Left lobe of liver (tissue), 2 donors: ENCODE measurements around the gene LRMDA. TPM values are rescaled to one million over a fixed set of nuclear protein-coding genes. Genes with fewer than 3 reads are reported as not detected.
A peak's percentile ranks its signal among the peaks of the same experiment; 100 is the strongest.

Experiments used
- ATAC-seq: fragments of 200-7000 bp; cut with Tn5 transposase; one replicate; pipeline ENCODE4 v1.9.1; 2020; ENCODE audit warnings: mild to moderate bottlenecking, moderate library complexity
- DNase-seq: peaks from one replicate; pipeline ENCODE4 v3.0.0-alpha.2; 2020; ENCODE audit warnings: low spot score
- total RNA-seq: library from RNA; stranded (reverse); gene quantifications from one replicate; pipeline ENCODE4 v1.2.1, GENCODE V29; 2021
- donor health status: DM: no; HTN: no; CAD: no; lungs with moderate emphysema.
- donor health status: DM: no; HTN: yes; CAD: no.

The LRMDA gene
- total RNA-seq, 1 donor from 2014 or later: 9.1 TPM

DNA sequence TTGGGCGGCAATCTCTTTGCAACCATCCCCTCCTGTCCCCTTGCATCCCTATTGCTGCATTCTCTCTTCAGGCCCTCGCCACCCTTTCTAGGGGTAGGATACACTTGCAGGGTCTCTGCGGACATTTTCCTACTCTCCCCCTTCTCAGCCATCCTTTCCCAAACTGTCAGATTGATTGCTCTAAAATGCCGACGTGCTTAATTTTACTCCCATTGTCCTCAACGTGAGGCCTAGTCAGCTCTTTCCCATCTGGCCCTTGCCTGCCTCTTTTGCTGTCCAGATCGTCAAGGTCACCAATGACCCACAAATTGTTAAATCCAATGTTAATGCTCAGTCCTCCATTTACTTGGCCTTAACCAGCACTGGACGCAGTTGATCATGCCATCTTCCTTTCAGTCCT is 12.7 kb upstream of the LRMDA start:
- no peak for DNase-seq
- ATAC-seq: no peak

DNA sequence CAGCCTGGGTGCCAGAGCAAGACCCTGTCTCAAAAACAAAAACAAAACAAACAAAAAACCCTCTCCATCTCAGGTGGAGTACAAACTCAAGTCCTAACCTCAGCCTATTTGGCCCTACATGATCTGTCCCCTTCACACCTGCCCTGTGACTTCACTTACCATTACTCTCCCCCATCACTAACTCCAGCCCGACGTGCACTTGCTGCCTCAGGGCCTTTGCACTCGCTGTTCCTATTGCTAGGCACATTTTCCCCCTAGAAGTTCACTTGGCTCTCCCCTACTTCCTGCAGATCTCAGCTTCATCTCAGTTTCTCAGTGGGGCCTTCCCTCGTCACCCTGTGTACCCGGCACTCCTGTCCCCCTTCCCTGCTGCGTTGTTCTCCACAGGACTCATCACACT is 8.5 kb upstream of the LRMDA start:
- no peak for ATAC-seq

DNA sequence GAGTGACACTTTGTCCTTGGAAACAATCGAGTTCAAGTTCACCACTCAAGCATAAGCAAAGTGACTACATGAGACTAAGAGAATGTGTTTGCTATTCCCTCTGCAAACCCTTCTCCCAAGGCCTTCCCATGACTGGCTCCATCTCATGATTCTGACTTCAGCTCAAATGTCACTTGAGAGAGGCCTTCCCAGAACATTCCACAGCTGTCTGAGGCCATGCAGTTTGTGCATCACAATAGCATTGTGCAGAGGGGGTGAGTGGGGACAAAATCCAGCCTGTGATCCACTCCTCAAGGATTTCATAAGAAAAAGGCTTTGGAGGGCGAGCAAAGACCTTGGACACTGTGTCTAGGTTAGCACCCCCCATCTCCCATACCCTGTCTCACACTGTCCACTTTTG is 6.9 kb upstream of the LRMDA start:
- DNase-seq (no peak), ATAC-seq (no peak)

More for the DNA sequence above, 8.5 kb upstream of the LRMDA start:
- DNase-seq: no peak

DNA sequence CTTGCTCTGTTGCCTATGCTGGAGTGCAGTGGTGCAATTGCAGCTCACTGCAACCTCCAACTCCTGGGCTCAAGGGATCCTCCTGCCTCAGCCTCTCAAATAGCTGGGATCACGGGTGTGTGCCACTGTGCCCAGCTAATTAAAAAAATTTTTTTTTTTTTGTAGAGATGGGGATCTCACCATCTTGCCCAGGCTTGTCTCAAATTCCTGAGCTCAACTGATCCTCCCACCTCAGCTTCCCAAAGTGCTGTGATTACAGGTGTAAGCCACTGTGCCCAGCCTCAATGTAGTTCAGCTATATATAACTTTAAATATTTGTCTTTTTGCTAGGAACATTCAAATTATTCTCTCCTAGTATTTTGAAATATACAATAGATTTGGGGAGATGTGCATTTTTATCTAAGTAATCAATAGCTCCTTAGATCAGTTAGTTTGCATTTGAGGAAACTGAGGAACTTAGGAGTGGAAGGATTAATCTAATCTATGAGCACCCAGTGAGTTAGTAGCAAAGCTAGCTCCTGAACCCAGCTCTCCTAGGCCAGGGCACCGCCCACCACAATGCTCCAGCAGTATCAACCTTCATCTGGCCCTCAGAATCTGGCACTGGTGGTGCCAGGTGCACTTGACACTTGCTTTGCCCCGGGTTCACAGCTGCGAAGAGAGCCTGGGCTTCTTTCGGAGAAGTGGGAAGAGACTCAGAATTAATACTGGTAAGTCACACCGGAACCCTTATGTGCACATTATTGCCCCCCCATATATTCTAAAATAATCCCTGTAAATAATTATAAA is 5.9 kb upstream of the LRMDA start:
- no peak for ATAC-seq

DNA sequence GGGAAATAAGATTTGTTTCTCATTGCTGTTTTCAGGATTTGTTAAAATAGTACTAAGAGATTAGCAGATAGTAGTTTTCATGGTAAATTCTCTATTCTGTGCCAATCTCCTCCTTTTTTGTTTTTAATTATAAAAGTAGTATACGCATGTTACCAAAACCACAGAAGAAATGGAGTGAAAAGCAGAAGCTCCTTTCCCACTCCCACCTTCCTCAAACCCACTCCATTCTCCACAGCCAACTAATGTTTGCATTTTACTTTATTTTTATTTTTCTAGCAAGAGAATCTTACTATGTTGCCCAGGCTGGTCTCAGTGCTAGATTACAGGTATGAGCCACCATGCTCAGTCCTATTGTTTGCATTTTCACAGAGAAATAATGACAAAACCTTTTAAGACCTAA is 4.5 kb upstream of the LRMDA start:
- ATAC-seq (no peak), DNase-seq (no peak)

More for the DNA sequence above, 5.9 kb upstream of the LRMDA start:
- DNase-seq: no peak

DNA sequence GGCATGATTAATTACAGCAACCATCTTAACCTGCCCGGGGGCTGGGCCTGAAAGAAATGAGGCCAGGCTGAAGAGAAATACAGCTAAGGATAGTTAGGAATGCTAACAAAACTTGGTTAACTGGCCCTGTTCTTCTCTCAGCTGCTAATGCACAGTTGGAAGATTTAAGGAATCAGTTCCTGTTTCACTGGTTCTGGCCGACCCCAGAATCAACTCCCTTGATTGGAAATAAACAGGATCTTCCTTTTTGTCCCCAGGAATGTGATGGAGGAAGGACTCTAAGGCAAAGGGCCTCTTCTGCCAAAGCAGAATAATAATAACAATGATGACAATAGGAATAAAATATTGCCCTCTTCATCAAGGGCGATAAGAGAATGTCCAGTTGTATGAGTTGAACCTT is 3.5 kb upstream of the LRMDA start:
- no peak for ATAC-seq
- DNase-seq: no peak

DNA sequence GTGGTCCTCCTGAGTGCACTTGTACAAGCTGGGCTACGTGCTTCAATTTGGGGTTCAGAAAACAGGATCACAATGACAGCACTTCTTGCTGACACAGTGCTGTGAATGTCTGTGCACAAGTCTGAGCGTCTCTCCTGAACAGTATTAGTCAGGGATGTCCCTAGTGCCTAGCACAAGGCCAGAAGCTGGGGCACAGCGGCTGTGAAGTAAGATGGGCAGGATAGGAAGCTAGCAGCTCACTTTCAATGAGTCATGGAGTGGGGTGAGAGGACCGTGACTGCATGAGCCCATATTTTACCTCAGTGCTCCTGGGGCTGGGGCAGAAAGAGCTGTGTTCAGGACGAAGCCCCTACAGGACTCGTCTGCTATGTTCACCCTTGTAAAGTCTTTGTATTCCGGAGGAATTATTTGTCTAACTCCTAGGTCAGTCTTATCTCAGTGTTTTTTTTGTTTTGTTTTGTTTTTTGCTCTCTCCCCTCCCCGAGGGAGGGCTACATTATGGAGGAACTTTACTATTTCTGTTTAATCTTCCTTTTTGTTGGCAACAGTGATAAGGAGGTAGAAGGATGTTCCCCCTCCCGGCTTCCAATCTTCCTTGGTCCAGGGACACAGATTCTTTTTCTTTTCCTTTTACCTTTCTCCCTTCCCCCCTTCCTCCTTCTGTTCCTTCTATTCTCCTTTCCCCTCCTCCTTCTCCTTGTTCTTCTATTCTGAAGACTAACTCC is 2.8 kb upstream of the LRMDA start:
- no peak for DNase-seq
- ATAC-seq: no peak

DNA sequence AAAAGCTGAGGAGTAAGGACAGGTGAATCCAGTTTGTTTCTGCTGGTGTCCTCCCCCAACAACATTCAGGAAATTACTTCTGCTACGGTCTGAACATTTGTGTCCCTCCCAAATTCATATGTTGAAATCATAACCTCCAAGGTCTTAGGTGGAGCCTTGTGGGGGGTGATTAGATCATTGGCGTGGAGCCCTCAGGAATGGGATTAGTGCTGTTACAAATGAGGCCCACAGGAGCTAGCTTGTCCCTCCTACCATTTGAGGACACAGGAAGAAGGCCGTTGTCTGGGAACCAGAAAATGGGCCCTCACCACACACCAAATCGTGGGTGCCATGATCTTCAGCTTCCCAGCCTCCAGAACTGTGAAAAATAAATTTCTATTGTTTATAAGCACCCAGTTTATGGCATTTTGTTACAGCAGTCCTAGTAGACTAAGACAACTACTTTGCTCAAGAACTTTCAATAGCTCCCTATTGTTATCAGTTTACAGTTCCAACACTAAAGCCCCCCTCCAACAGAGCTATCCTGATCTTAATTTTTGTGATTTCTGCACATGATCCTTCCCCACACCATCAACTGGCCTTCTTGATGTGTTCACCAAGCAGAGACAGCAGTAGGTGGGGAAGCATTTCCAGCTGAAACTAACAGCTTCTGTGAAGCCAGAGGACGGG is 2.1 kb upstream of the LRMDA start:
- ATAC-seq: no peak

DNA sequence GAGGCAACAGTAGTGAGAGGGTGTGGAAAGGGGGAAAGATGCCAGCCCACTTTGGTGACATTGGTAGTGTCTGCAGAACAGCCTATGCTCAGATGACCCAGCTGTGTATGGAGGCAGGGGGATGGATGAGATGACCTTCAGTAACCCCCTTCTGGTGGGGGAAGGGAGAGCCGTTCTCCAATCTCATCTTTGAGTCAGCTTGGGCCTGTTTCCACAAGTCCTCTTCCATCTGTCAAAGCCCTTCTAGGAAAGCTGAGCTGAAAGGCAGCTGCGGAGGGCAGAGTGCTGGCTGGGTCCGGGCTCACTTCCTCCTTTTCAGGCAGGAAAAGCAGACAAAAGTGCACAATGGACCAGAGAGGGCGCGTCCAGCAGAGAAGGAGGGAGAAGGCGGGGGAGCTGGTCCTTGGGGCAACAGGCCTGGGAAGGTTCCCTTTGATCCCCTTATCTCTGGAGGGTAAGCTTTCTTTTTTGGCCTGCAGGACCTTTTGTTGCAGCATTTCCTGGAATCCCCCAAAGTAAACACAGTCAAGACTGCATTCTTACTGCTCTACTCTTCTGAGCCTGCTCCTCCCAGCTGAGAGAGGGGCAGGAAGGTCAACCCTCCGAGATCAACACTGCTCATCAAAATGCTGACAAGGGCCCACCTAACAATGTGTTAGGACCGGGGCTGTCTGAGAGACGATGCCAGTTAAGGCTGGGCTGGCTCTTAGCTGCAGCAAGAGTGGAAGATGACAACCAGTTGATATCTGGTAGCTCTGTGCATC is 1.2 kb upstream of the LRMDA start:
- DNase-seq: no peak

More for the DNA sequence above, 2.1 kb upstream of the LRMDA start:
- no peak for DNase-seq

DNA sequence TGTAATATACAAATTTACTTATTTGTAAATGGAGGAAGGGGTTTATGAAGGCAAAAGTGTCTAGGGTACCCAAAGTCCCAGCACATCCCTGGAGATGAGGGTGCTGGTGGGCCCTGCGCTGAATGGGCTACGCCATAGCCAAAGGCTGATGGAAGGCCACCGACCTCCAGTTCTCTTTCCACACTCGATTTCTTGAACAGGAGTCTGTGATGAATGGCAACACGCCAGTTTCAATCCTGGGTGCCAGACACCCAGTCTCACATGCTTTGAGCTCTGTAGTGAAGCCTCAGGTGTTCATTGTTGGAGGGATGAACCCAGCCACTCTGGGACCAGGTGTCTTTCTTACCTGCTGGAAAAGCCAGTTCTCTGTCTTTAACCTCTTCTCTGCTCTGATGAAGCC is 752 bp downstream of the LRMDA start:
- ATAC-seq (peak; percentile 49), DNase-seq (peak; percentile 56)

More for the DNA sequence above, 1.2 kb upstream of the LRMDA start:
- ATAC-seq: peak; percentile 16

DNA sequence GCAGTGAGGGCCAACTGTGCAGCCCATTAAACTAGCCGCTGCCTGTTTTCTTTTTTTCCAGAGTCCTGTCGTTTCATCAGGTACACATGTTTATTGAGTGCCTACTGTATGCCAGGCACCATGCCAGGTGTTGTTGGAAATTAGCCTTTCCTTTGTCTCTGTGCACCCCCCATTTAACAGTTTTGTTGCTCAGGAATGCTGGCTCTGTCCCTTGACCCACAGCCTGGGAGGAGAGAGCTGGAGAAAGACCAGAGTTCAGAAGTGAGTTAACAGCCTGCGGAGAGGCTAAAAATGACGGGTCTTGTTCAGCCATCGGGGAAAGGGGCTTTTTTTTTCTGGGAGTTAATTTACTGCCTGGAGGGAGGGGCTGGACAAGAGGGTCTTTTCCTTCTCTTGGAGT is 1.3 kb downstream of the LRMDA start:
- ATAC-seq: peak; percentile 56
- no peak for DNase-seq

DNA sequence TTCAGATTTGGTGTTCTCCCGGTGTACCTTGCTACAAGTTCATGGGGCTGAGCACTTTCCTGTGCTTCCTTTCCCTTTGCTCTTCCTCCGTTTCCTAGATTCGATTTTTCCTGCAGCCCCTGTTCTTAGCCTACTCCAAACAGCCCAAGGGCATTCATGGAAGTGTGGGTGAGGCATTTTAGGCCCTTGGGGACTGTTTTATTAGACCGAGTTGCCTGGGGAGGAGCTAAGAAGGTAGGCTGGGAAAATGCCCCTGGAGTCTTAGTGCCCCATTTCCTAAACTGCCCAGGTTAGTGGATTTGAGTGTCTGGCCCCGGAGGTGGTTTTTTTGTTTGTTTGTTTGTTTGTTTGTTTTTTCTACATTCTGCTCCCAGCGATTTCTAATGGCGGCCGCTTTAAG is 1.8 kb downstream of the LRMDA start:
- ATAC-seq (peak; percentile 5), DNase-seq (no peak)

DNA sequence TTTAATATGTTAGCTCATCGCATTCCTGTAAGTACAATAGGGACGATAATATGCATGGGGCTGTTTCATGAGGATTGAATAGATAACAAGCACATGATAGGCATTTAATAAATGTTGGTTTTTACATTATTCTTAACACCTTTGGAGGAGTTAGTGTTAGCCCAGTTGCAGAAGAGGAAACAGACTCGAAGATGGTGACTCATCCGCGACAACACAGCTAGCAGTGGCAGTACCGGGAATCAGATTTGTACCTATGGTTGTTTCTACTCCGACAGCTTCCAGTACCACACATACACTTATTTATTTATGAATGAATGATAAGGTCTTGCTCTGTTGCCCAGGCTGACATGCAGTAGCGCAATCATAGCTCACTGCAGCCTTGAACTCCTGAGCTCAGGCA is 2.9 kb downstream of the LRMDA start:
- ATAC-seq: no peak
- DNase-seq: no peak

DNA sequence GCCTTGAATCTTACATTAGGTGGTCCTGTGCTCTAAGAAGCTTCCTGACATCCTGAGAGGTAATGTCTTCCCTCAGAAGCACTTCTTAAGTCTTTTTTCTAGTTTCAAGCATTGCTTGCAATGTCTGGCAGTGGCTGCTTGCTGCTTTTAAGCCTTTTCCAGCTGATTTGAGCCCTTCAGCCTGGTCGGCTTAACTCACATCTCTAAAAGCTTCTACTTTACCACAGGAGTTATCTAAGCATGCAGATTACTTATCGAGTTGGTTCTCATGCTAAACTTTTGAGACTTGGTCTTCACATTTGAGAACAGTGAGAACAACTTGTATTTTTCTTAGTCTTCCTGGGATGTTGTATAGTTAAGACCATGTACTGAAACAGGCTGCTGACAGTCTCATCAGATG is 3.9 kb downstream of the LRMDA start:
- DNase-seq (no peak), ATAC-seq (no peak)

DNA sequence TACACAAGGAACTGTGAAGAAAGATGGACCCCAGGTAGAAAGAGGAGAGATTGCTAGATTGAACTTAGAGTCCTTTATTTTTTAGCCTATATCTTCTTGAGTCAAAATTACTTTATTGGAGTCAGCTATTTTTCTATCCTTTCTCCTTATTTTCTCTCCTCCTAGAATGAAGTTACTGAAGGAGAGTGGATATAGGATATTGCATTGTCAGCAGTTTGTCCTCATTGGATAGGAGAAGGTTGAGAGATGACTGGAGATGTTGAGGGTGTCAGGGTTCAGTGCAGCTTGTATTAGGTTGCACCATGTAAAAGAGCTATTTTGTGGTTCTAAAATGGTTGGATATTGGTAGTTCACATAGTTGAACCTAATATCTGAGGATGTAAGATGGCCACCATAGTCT is 5.5 kb downstream of the LRMDA start:
- ATAC-seq (no peak), DNase-seq (no peak)

DNA sequence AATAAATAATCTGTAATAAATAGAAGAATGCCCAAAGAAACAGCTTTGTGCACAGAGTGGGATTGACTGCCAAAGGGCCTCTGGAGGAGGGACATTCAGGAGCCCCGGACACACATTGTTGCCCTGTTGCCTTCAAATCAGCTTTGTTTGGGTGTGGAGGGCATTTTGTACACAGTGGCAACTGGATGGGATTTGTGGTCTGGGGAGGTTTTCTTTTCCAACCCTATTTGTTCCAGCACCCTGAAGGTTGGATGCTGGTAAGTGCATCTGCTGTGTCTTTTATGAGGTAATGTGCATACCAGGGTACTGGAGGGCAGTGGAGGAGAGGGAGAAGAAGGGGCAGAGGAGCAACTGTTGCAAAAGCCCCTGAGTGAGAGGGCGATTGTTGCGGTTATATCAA is 6.3 kb downstream of the LRMDA start:
- DNase-seq: no peak
- peak; percentile 5 for ATAC-seq

DNA sequence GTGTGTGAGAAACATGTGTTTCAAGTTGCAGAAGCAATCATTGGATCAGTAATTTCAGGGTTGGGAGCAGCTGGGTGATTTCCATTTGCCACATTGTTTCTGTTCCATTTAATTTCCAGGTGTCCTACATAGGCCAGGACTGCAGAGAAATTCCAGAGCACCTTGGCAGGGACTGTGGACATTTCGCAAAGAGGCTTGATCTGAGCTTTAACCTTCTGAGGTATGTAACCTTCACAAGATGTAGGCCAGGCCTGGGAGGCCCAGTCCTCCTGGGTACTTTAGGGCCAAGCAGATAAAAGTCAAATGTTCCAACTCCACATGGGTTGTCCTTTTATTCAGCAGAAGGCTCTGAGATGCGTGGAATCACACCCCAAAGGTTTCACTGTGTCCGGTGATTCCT is 6.9 kb downstream of the LRMDA start:
- DNase-seq (peak; percentile 82), ATAC-seq (peak; percentile 90)

DNA sequence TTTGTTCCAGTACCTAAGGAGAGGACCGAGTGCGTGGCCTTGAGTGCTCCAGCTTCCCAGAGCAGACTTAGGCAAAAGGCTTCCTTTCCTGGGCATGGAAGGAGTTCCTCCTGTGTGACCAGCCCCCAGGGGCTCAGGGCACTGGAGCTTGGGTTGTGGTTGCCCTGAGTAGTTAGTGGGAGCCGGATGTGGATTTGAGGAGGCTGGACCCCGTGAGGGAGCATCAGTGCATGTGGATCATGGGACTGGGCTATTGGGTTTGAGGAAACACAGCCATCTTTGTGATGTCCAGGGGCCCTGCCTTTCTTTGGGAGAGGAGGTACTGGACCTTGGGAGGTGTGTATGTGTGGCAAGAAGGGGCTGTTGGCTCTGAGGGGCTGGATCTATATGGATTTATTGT is 8.4 kb downstream of the LRMDA start:
- no peak for DNase-seq
- ATAC-seq: no peak

DNA sequence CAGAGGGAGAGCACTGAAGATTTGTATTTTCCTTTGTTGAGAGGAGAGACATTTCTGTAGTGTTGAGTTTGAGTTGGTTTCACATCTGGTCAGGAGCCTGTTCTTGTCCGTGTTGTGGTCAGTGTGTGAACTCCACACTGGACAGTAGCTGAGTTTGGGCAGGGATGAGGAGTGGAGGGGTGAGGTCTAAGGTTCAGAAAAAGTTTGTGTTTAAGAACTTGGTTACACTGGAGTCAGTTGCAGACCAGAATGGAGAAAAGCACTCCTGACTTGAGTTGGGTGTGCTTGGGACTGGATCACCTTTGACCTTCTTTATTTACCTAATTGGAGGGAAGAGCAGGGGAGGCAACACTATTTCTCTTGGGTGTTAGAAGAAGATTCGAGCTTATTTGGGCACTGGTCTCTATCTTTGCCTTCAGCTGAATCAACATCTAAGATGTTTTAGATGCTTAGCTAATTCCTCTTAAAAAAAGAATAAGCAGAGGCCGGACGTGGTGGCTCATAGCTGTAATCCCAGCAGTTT is 8.9 kb downstream of the LRMDA start:
- DNase-seq (no peak), ATAC-seq (no peak)

DNA sequence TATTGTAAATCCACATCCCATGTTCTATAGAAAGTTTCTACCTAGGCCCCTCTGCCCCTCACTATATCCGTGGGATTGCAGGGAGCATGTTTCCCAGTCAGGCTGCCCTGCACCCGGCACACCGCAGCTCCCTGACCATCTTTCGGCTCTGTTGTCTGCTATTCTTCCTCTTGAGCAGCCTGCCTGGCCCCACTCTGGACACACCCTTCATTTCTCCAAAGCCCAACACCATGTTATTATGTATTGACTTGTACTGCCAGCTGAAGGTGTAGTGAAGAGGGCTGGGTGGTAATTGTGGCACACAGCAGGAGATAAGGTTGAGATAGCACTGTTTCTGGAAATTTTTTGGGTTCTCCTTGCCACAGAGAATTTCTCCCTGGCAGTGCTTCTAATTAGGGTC is 9.8 kb downstream of the LRMDA start:
- ATAC-seq: peak; percentile 6
- DNase-seq: no peak

DNA sequence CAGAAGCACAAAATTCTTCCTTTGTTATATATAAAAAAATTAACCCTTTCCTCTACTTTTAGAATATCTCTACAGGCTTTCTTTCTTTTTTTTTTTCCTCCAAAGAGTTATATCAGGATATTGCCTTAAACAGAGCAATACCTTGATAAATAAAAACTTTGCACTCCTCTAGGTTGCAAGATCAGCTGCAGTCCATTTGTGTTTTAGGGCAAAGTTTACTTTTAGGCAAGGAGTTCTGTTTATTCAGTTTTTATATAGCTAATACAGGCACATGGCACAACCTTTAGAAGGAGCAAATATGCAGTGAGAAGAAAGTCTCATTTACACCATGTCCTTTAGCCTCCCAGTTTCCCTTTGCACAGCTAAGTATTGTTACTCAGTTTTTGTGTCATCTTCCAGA is 10.3 kb downstream of the LRMDA start:
- ATAC-seq (peak; percentile 63), DNase-seq (no peak)
